Middle frontal gyrus (tissue), 1 donor: Measurements from ENCODE around the gene NUDT19.
"Not testable (repeated sequence)": the region's sequence is repeated elsewhere in the genome, so short reads cannot be mapped to it uniquely, and the experiment has no call there.

Source experiments
- DNase-seq: peaks from one replicate; pipeline ENCODE4 v3.0.0-alpha.2; 2015; ENCODE audit warnings: low spot score; ENCODE audit errors: extremely low spot score

Gene NUDT19

DNA sequence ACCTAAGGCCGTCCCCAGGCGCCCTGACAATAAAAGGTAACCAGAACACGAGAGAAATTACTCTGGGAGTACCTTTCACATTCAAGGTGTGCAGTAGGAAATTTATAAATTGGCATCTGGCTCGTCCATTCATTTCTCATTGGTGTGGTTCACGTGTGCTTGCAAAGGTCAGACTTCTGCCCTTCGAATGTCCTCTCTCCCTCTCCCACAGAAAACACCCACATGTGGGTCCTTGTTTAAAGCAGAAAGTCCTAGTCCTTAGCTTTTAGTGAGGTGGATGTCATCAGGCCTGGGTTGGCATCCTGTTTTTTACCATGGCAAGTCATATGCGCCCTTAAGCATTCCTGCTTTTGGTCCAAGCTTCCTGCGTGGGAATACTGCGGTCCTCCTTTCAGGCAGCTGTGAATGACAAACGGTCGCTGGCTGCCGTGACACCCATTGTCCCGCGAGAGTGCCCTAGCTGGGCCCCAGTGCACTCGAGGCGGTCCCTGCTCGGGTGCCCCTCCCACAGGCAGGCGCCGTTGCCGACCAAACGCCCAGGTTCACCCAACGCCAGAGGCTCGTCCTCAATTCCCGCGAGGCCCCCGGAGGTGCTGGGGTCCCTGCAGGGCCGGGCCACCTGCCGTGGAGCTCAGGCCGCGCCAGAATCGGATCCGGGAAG lies at the start of gene NUDT19:
Gene NUDT19, plus strand, starts transcription at position 531 of the 661 bp plus-strand sequence. CDS start 140 bp downstream, outside the sequence.
- peak; percentile 51 for DNase-seq

DNA sequence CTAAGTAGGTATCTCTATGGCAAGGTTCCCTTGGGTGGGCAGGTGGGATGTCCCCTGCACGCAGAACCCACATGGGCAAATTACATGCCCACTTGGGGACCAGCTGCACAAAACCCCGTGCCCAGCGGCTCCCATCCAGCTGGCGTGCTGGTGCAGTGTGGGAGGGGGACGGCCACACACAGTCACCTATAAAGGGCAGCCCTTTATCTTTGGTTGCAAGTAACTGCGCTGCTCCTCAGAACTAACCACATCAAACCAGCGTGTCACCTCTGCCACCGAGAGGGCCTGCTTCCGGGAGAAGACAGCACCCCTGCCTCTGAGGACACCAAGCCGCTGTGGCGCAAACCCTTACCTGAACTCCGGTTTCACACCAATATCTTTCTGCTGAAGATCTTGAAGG lies 48.9 kb upstream of the NUDT19 start:
- DNase-seq, result no peak

DNA sequence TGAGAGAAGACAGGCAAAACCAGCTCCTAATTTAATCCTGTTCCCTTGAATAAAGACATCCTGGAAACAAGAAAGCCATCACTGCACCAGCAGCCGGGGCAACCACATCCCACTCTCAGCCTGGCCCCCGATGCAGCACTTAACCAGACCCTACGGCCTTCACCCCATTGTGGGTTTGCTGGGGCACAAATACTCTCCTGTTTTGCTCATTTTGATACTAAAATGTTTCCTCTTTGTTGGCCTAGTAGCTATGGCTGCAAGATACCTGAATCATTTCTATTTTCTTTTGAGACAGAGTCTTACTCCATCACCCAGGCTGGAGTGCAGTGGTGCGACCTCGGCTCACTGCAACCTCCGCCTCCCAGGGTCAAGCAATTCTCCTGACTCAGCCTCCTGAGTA lies 45.1 kb upstream of the NUDT19 start:
- DNase-seq, result no peak

DNA sequence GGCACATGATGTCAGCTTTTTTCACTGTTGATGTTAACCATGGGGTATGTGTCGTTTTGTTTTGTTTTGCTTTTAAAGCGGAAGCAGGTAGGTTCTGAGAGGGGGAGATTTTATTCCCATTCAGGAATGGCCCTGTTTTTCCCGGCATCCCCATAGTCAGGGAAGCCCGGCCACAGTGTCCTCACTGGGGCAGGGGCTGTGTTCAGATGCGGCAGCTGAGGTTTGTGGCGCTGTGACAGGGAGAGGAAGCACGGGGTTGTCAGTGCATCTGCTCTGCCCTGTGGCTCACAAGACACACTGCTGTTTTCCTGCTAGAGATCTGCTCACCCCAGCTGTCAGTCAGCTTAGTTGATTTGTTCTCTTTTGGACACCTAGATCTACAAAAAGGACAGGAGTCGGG lies 44.3 kb upstream of the NUDT19 start:
- no peak for DNase-seq

DNA sequence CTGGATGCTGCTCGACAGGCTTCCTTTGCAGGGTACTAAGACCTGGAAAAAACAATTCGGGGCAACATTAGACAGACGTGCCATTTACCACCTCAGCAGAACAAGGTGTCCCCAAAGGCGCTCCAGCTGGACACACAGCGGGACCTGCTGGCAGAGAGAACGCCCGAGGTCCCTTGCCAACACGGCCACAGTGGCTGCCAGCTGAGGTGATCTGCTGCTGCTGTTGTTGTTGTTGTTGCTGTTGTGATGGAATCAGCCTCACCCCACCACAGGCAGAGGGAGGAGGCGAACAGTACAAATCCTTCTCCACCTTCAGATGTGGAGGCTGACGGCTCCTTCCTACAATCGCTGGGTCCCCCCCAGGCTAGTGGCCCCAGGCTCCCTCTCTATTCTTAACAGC lies 41.9 kb upstream of the NUDT19 start:
- no peak for DNase-seq

DNA sequence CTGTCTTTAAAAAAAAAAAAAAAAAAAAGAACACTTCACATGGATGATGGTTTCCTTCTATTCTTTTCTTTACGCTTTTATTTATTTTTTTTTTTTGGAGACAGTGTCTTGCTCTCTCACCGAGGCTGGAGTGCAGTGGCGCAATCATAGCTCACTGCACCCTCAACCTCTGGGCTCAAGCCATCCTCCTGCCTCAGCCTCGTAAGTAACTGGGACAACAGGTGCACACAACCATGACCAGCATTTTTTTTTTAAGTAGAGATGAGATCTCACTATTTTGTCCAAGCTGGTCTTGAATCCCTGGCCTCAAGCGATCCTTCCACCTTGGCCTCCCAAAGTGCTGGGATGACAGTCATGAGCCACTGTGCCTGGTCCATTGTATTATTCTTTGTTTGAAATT lies 41.0 kb upstream of the NUDT19 start:
- no peak for DNase-seq

DNA sequence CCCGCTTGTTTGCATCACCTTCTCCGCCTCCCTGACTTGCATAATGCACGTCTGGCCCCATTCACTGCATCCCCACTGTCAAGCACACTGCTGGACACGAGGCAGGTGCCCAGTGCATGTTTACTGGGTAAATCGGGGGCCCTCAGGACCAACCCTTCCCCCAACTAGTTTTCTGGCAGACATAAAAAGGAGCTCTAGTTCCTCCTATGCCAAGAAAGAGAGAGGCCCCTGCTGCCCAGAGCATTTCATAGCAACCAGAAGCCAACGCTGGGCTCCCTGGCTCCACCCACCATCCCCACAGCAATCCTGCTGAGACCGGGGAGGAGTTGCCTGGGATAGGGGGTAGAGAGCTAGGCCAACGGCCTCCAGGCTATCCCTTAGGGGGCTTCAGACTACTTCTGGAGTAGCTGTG lies 39.9 kb upstream of the NUDT19 start:
- DNase-seq, result peak; percentile 12

DNA sequence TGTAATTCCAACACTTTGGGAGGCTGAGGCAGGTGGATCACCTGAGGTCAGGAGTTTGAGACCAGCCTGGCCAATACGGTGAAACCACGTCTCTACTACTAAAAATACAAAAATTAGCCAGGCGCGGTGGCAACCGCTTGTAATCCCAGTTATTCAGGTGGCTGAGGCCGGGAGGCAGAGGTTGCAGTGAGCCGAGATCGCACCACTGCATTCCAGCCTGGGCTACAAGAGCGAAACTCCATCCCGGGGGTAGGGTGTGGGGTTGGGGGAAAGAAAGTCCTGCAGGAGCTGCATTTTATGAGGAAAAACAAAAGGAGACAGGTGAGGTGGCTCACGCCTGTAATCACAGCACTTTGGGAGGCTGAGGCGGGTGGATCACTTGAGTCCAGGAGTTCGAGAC lies 39.3 kb upstream of the NUDT19 start:
- DNase-seq, result not testable (repeated sequence)

DNA sequence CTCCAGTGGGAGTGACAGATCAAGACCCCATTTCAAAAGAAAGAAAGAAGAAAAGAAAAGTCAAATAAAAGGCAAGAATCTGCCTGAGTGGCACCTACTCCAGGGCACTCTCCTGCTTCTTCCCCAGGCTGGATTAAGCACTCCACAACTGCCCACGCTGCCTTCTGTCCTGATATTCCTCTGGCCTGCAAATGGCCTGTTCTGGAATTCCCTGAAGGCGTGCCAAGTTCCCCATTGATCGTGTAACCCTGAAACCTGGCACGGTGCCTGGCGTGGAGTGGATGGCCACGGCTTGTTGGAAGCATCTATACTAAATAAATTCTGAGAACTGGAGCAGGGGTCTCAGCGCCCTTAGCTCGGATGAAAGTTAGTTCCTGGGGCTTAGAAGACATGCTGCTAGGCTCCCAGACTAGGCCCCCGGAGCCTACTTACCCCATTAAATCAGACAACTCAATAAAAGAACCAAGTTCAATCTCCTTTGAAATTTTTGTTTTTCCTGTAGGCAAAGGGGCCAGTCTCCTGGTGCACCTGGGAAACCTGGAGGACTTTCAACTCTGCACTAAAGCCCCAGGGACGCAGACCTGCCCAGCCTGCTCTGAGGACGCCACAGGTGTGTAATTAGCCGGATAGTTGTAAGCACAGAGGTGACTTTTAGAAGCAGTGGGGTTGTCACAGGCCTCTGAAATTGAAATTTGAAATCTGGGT lies 38.6 kb upstream of the NUDT19 start:
- DNase-seq, result no peak

DNA sequence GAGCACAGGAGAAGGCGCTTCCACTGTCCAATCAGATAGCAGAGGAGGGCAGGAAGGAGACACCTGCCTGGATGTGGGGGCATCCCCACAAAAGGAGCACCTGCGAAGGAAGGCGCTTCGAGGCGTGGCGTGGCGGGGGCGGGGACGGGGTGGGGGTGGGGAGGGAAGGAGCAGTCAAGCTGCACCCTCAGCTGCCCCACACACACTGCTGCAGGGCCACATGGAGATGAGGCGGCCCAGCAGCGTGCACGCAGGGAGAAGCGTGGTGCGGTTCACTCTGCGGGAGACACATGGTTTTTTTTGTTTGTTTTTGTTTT lies 38.1 kb upstream of the NUDT19 start:
- DNase-seq, result no peak

DNA sequence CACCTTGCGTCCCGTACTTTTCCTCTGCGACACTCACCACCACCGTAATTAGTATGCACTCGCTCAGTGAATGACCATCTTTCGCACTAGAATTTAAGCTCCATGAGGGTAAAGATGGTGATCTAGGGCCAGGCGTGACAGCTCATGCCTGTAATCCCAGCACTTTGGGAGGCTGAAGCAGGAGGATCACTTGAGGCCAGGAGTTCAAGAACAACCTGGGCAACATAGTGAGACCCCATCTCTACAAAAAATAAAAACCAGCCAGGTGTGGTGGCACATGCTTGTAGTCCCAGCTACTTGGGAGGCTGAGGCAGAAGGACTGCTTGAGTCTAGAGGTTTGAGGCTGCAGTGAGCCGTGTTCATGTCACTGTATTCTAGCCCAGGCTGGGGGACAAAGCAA lies 35.2 kb upstream of the NUDT19 start:
- not testable (repeated sequence) for DNase-seq

DNA sequence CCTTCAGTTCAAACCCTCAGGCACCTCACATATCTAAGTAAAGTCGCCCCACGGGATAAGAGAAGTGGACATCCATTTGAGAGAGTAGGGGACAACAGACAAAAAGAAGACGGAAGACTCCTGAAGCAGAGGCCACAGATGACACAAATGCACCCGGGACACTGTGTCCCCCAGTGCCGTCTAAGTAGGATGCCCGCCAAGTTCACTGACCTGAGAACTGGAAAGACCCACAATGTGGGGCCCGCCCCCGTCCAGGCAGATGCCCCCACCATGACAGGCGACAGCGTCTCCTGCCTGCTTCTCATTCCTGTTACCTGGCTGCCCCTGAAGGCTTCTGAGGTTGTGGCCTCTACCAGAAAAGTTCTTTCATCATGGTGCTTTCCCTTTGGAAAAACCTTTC lies 33.5 kb upstream of the NUDT19 start:
- no peak for DNase-seq

DNA sequence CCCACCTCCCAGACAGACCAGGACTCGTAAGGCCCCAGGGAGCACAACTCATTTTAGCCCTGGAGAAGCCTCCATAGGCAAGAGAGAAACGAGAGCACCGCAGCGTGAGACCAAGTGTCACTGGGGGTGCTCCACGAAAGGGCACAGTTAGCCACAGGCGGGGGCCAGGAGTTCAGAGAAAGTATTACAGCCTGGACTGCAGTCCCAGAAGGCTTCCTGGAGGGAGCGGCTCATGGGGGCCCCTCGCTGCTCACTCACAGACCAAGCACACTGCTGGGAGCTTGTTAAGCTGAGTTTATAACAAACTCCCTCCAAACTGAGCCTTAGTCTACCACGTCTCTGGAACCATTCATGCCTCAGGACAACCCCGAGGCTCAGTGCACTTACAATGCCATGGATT lies 33.1 kb upstream of the NUDT19 start:
- DNase-seq, result no peak

DNA sequence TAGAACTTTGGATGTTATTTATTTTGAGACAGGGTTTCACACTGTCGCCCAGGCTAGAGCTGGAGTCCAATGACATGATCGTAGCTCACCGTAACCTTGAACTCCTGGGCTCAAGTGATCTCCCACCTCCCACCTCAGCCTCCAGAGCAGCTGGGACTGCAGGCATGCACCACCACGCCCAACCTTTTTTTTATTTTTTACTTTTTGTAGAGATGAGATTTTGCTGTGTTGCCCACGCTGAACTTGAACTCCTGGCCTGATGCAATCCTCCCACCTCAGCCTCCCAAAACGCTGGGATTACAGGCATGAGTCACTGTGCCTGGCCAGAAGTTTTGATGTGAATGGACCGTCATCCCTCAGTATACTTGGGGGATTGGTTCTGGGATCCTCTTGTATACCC lies 30.3 kb upstream of the NUDT19 start:
- DNase-seq, result peak; percentile 38

DNA sequence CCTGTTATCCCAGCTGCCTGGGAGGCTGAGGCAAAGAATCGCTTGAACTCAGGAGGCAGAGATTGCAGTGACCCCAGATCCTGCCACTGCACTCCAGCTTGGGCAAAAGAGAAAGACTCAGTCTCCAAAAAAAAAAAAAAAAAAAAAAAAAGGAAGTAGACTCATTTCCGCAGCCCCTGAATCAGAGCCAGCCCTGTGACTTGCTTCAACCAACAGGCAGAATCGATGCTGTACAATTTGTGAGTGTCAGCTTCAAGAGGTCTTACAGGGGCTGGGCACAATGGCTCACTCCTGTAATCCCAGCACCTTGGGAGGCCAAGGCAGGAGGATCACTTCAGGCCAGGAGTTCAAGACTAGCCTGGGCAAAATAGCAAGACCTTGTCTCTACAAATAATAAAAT lies 29.4 kb upstream of the NUDT19 start:
- DNase-seq, result no peak

DNA sequence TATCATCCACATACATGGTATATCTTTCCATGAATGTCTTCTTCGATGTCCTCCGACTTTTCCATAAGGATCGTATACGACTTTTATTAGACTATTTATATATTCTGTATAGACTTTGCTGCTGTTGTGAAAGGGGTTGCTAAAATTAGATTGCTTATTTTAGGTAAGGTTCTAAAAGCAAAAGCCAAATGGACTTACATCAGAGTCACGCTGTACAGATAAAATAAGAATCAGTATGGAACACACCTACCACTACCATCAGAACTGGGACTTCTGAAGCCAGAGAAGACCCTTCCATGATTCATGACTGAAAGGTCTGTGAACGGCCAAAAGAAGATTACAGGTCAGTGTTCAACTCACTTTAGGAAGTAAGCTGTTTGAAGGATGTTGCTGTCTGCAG lies 25.5 kb upstream of the NUDT19 start:
- DNase-seq, result no peak

DNA sequence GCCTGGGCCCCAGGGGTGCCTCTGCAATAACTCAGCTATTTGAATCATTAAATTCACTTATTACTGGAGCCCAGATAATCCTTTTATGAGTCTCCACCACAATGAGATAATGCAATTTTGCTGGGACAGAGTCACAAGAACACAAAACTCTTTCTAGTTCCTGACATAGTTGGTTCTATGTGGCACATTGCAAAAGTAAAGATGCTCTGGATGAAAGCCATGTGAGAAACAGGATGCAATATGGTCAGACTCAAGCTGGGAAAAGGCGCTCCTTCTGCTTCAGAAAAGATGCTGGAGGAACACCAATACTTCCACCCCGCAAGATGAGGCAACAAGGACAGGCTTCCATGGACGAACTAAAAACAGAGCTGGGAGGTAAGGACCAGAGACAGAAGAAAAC lies 22.3 kb upstream of the NUDT19 start:
- DNase-seq, result peak; percentile 33

DNA sequence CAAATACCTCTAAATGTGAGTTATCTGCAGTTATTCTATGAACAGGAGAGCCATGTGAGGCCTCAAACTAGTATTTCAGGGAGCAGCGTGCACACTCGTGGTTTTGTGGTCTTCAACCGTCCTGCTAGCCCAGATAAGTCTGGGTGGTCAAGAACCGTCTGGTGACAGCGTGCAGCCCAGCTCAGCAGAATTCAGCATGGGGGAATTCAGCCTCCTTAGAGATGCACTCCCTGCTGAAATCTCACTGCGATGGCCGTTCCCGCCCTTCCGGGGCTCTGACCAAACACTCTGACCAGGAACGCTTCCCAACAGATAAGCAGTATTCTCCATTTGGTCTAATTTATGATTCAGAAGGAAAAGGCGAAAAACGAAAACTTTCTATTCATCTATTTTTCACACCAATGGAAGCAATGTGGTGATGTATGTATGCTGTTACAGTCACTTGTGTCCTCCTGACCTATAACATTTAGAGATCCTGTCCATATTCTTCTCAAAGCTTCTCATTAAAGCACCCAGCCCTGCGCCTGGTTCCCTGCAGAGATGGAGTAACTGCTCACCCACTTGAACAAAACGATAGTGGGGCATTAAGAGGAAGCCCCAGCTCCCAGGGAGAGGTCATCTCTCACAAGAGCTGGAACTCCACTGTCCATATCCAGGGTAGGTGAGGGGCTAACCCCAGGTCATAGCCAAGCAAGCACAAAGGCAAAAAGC lies 19.6 kb upstream of the NUDT19 start:
- DNase-seq, result no peak

DNA sequence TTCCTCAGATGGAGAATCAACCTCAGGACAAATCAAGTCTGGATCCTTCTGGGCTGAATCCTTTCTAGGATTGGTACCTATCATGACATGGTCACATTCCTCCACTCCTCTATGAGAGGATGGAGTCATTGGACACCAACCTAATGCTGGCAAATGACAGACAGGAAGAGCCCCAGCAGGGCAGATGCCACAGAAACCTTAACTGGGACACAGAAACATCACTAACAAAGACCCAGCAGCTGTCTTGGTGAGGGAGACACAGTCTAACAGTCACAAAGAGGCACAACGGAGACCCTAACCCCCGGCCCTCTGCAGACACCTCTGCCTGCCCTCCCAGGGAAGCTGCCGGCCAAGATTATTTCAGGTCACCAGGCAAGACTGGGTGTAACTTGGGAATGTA lies 18.8 kb upstream of the NUDT19 start:
- DNase-seq, result no peak

DNA sequence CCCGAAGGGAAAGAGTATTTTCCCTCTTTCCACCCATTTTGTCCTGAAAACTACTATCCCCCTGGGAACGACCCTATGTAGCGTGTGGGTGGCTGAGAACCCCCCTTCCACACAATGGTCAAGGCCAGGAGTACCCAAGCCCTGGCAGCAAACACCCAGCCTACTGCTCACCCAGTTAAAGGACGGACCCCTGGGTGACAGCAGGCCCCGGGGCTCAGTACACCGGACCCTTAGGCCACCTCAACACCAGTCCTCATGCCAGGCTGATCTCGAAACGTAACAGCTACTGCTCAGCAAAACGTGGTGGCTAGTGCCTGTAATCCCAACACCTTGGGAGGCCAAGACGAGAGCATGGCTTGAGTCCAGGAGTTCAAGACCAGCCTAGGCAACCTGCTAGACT lies 18.0 kb upstream of the NUDT19 start:
- no peak for DNase-seq

DNA sequence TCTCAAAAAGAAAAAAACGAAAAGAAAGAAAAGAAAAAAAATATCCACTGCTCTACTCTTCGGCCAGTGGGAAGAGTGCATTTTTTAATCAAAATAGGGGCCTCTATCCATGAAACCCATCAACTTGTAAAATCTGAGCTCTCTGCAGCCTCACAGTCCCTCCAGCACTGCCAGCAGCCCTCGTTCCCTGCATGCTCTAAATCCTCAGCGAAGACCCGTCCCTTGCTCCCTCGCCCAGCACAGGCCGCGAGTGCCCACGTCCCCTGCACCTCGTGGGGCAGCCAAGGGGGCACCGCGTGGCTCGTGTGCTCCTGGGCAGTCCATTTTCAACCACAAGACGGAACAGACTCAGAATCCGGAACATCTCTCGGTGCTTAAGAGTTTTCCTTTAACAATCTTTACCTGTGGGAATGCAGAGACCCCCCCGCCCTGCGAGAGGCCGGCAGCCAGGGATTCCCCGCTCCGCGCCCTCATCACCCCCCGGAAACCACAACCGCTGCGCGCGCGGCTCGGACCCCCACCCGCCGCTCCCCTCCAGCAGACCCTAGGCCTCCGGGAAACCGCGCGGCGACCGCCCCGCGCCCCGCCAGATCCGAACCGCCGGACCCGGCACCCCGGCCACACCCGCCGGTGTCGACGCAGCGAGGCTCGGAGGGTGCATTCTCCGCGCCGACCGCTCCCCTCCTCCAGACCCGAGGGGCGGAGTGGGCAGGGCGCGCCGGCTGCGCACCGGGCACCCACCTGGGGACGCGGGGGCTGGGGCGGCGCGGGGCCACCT lies 17.3 kb upstream of the NUDT19 start:
- DNase-seq, result no peak
